Esophagus squamous epithelium (tissue), 5 donors: ENCODE measurements around the gene PCDHGB5. TPM values are rescaled to one million over a fixed set of nuclear protein-coding genes. Genes with fewer than 3 reads are reported as not detected.
"Not testable (repeated sequence)": the region's sequence is repeated elsewhere in the genome, so short reads cannot be mapped to it uniquely, and the experiment has no call there.

Experiments
- DNase-seq: peaks from one replicate; lab custom pipeline; 2025; lab: John Stamatoyannopoulos, UW
- H3K27ac ChIP-seq, 4 donors: fragments of 200-600 bp; sonication (generic); one replicate each; pipeline ENCODE4 v1.5.1; 2016 to 2019; ENCODE audit warnings: mild to moderate bottlenecking in 1 of 4
- H3K27me3 ChIP-seq, 4 donors: fragments of 200-600 bp; sonication (generic); 1 replicate in 3 of 4; 2 replicates in 1 of 4; pipeline versions ENCODE4 v1.5.1 to v1.6.0; 2017 to 2021; ENCODE audit warnings: antibody characterized with exemption in 1 of 4
- H3K36me3 ChIP-seq, 3 donors: fragments of 200-600 bp; sonication (generic); one replicate each; pipeline ENCODE4 v1.5.1; 2016 to 2019
- H3K4me1 ChIP-seq, 3 donors: fragments of 200-600 bp; sonication (generic); one replicate each; pipeline ENCODE4 v1.5.1; 2017 to 2019
- H3K4me3 ChIP-seq, 4 donors: fragments of 200-600 bp; sonication (generic); 1 replicate in 3 of 4; 2 replicates in 1 of 4; pipeline ENCODE4 v1.5.1; 2016 to 2019; ENCODE audit warnings: mild to moderate bottlenecking in 2 of 4, moderate library complexity in 1 of 4
- H3K9me3 ChIP-seq, 3 donors: fragments of 200-600 bp; sonication (generic); one replicate each; pipeline ENCODE4 v1.5.1; 2016 to 2019
- CTCF ChIP-seq, 6 experiments: fragments of 450-650 bp in 4 of 6; fragments of 200-600 bp in 2 of 6; sonication (generic) in 2 of 6; IDR thresholded peaks; one replicate each; pipeline ENCODE4 v1.5.1; 2016 to 2019; ENCODE audit warnings: antibody characterized with exemption in 6 of 6, mild to moderate bottlenecking in 4 of 6, moderate library complexity in 4 of 6
- POLR2A ChIP-seq, 4 donors: fragments of 450-650 bp; IDR thresholded peaks; one replicate each; pipeline ENCODE4 v1.6.1; 2017; ENCODE audit warnings: antibody characterized with exemption in 4 of 4, mild to moderate bottlenecking in 4 of 4, moderate library complexity in 3 of 4
- WGBS, 2 donors: methylation state at CpG; one replicate each; pipeline ENCODE4 v1.1.5; 2018; 5-methylcytosine and 5-hydroxymethylcytosine counted together
- intact Hi-C: fragments of 100-400 bp; cut with DNase I; formaldehyde crosslinking; loops from one replicate; pipeline ENCODE4 v1.15.0; 2022
- total RNA-seq, 4 donors: library from RNA; depleted of rRNA; stranded (reverse); fragments of >200 nt; gene quantifications; one replicate each; pipeline ENCODE4 v1.1.0, GENCODE V29; 2016
- donor health status: DM: yes; HTN: yes; CAD: no.

PCDHGB5 gene
- total RNA-seq, 4 donors from 2014 or later, result 5.5 to 7.5 (median 6.7) TPM

GRCh38 chr5:141371572-141372475 is 25.9 kb upstream of the PCDHGB5 start:
- TF ChIP-seq POLR2A (IDR thresholded peaks at IDR 0.05) (no peak), CTCF (IDR thresholded peaks at IDR 0.05) (no peak)
- intact Hi-C loops, result no loop called here
- Histone ChIP-seq H3K27ac (no peak overlapping the region), H3K4me3 (peak overlapping the region in 1 of 4 donors; percentile 9), H3K36me3 (no peaks in the 10 kb centered on the region), H3K27me3 (peaks cover 0 to 35% (median 0%) of the 10 kb centered on the region in 4 donors), H3K4me1 (no peaks in the 10 kb centered on the region), H3K9me3 (peaks cover 0 to 98% (median 82%) of the 10 kb centered on the region in 3 donors)
- no peak for DNase-seq
- WGBS, 2 donors, result 35 to 59% methylated on average over 12 to 27 of the region's 69 CpGs

- Histone ChIP-seq H3K27me3 (peaks cover 0 to 27% (median 0%) of the 10 kb centered on the region in 4 donors), H3K9me3 (peaks cover 0 to 97% (median 89%) of the 10 kb centered on the region in 3 donors), H3K27ac (no peak within 1 kb of the TSS), H3K4me3 (peak within 1 kb of the TSS in 2 of 4 donors; percentile 28 to 49), H3K4me1 (no peaks in the 10 kb centered on the region), H3K36me3 (no peaks in the 10 kb centered on the region)
- intact Hi-C loops, result no loop called here
- DNase-seq, result no peak
- TF ChIP-seq CTCF (IDR thresholded peaks at IDR 0.05) (peak in 1 of 6 experiments; percentile 31), POLR2A (IDR thresholded peaks at IDR 0.05) (no peak)
- 22 to 23% methylated on average over 9 to 11 of the region's 27 CpGs for WGBS, 2 donors
Measured at GRCh38 chr5:141373673-141374317, 24.0 kb upstream of the PCDHGB5 start, which contains the start of gene PCDHGA6. Gene PCDHGA6 (plus strand): TSS chr5:141373891. CDS start chr5:141374084, 193 bp downstream.

- WGBS, 2 donors, result 72 to 73% methylated on average over 14 of the region's 14 CpGs
- TF ChIP-seq POLR2A (IDR thresholded peaks at IDR 0.05) (no peak), CTCF (IDR thresholded peaks at IDR 0.05) (no peak)
- no peak overlapping the region for H3K27ac ChIP-seq
- H3K27me3 ChIP-seq, result peaks cover 0 to 23% (median 0%) of the 10 kb centered on the region in 4 donors
- no peaks in the 10 kb centered on the region for H3K36me3 ChIP-seq
- peaks cover 0 to 97% (median 85%) of the 10 kb centered on the region in 3 donors for H3K9me3 ChIP-seq
- no peaks in the 10 kb centered on the region for H3K4me1 ChIP-seq
- peak overlapping the region in 1 of 4 donors; percentile 49 for H3K4me3 ChIP-seq
- DNase-seq, result no peak
- intact Hi-C loops, result no loop called here
Measured at GRCh38 chr5:141374627-141375026, 23.1 kb upstream of the PCDHGB5 start.

GRCh38 chr5:141375444-141376155 is 22.1 kb upstream of the PCDHGB5 start:
- 48 to 50% methylated on average over 8 to 14 of the region's 48 CpGs for WGBS, 2 donors
- H3K4me3 ChIP-seq, H3K27ac ChIP-seq, intact Hi-C loops, DNase-seq, H3K36me3 ChIP-seq, H3K4me1 ChIP-seq: not testable (repeated sequence)
- Histone ChIP-seq H3K27me3 (peaks cover 0 to 20% (median 0%) of the 10 kb centered on the region in 4 donors), H3K9me3 (peaks cover 0 to 93% (median 76%) of the 10 kb centered on the region in 3 donors)
